ENCODE measurements around the gene OR10H2.
"Not testable (repeated sequence)": the region's sequence is repeated elsewhere in the genome, so short reads cannot be mapped to it uniquely, and the experiment has no call there.

Gene OR10H2

GRCh38 chr19:15727724-15728123 is at the start of gene OR10H2:
OR10H2 (plus strand) TSS chr19:15728024; CDS start chr19:15728044, 20 bp downstream.
- DNase-seq (ENCODE audit: low read depth), result no peak

GRCh38 chr19:15679089-15679488 is 48.7 kb upstream of the OR10H2 start:
- no peak for DNase-seq (ENCODE audit: low read depth)

- not testable (repeated sequence) for DNase-seq (ENCODE audit: low read depth)
Observed at GRCh38 chr19:15679865-15680264, 48.0 kb upstream of the OR10H2 start.

- no peak for DNase-seq (ENCODE audit: low read depth)
Observed at GRCh38 chr19:15680478-15681322, 47.1 kb upstream of the OR10H2 start.

GRCh38 chr19:15683411-15683810 is 44.4 kb upstream of the OR10H2 start:
- DNase-seq (ENCODE audit: low read depth), result no peak

GRCh38 chr19:15684828-15685227 is 43.0 kb upstream of the OR10H2 start:
- DNase-seq (ENCODE audit: low read depth), result no peak

- DNase-seq (ENCODE audit: low read depth), result no peak
Observed at GRCh38 chr19:15696654-15697194, 31.1 kb upstream of the OR10H2 start.

GRCh38 chr19:15701757-15702533 is 25.9 kb upstream of the OR10H2 start:
- DNase-seq (ENCODE audit: low read depth), result no peak

- DNase-seq (ENCODE audit: low read depth), result peak; percentile 26
Observed at GRCh38 chr19:15702534-15702930, 25.3 kb upstream of the OR10H2 start.

- no peak for DNase-seq (ENCODE audit: low read depth)
Observed at GRCh38 chr19:15714638-15715037, 13.2 kb upstream of the OR10H2 start.

- no peak for DNase-seq (ENCODE audit: low read depth)
Observed at GRCh38 chr19:15715642-15716041, 12.2 kb upstream of the OR10H2 start.

GRCh38 chr19:15717809-15718208 is 10.0 kb upstream of the OR10H2 start:
- no peak for DNase-seq (ENCODE audit: low read depth)

GRCh38 chr19:15721268-15721667 is 6.6 kb upstream of the OR10H2 start:
- DNase-seq (ENCODE audit: low read depth), result no peak

- DNase-seq (ENCODE audit: low read depth), result no peak
Observed at GRCh38 chr19:15722956-15723355, 4.9 kb upstream of the OR10H2 start.

GRCh38 chr19:15730538-15730937 is 2.7 kb downstream of the OR10H2 start:
- no peak for DNase-seq (ENCODE audit: low read depth)

GRCh38 chr19:15732388-15732787 is 4.6 kb downstream of the OR10H2 start:
- no peak for DNase-seq (ENCODE audit: low read depth)

- DNase-seq (ENCODE audit: low read depth), result no peak
Observed at GRCh38 chr19:15733895-15734294, 6.1 kb downstream of the OR10H2 start.

- DNase-seq (ENCODE audit: low read depth), result no peak
Observed at GRCh38 chr19:15737722-15738121, 9.9 kb downstream of the OR10H2 start, which contains the start of gene OR10H3. OR10H3 (plus strand) TSS chr19:15737985; CDS start chr19:15741393, 3,408 bp downstream.

GRCh38 chr19:15740785-15741184 is 13.0 kb downstream of the OR10H2 start:
- DNase-seq (ENCODE audit: low read depth), result no peak

- DNase-seq (ENCODE audit: low read depth), result no peak
Observed at GRCh38 chr19:15748239-15748638, 20.4 kb downstream of the OR10H2 start.

- no peak for DNase-seq (ENCODE audit: low read depth)
Observed at GRCh38 chr19:15758379-15758778, 30.6 kb downstream of the OR10H2 start.

GRCh38 chr19:15759962-15760565 is 32.2 kb downstream of the OR10H2 start:
- no peak for DNase-seq (ENCODE audit: low read depth)

All from fibroblast of gingiva (primary cell).